Measurements from ENCODE around the gene PCDHGB3. TPM values are rescaled to one million over a fixed set of nuclear protein-coding genes. Genes with fewer than 3 reads are reported as not detected.

PCDHGB3 gene
- total and polyA plus RNA-seq, 10 of the 15 experiments (the other 5 are each of a cell fraction or from before 2014, with no cell fraction given), result 0.12 to 0.50 (median 0.20) TPM; not detected in 4

- Histone ChIP-seq H3K4me2 (ENCODE audit: control insufficient read depth, insufficient read depth) (peak within 1 kb of the TSS; percentile 79), H3K27ac (ENCODE audit: control insufficient read depth, insufficient read depth) (no peak within 1 kb of the TSS), H3K79me2 (ENCODE audit: control insufficient read depth, insufficient read depth, low read length) (no peaks in the 10 kb centered on the region), H4K20me1 (ENCODE audit: control insufficient read depth, insufficient read depth) (no peaks in the 10 kb centered on the region), H3K4me1 (ENCODE audit: control insufficient read depth, insufficient read depth, low read length) (peaks cover 4% of the 10 kb centered on the region; the same call in 1 of the 2 replicates), H3K9ac (ENCODE audit: control insufficient read depth, insufficient read depth, low read length) (peak within 1 kb of the TSS; percentile 64), H3K27me3 (replicated peaks in 1 of 2; ENCODE audit: control insufficient read depth in 2 of 2, insufficient read depth in 2 of 2, low read length in 1 of 2) (no peaks in the 10 kb centered on the region; a peak in 1 of 4 replicates), H3K36me3 (ENCODE audit: control insufficient read depth in 2 of 2, insufficient read depth in 2 of 2, low read length in 1 of 2) (no peaks in the 10 kb centered on the region), H3K9me3 (replicated peaks; ENCODE audit: control insufficient read depth, insufficient read depth, low read length) (peaks cover 15% of the 10 kb centered on the region; the same call in 2 of the 3 replicates), H2AFZ (ENCODE audit: control insufficient read depth, low read depth, low read length) (peak within 1 kb of the TSS; percentile 98), H3K4me3 (peak within 1 kb of the TSS; percentile 76)
- ChIA-PET SMC1A (ENCODE audit: uncharacterized antibody, unreplicated experiment) (interaction anchor here (0.7 to 2.8 kb wide), 29 partner anchors 8 to 926 kb away, joined by 3 to 41 read pairs (median 5); partner anchors contain the start of genes PCDHGA10, PCDHGA12, PCDHGB3 and PCDHGC3), CTCF (interaction anchor here (0.6 to 10.9 kb wide), 47 partner anchors 9 to 468 kb away, joined by 3 to 245 read pairs (median 4); partner anchors contain the start of genes PCDHGA10, PCDHGA12, PCDHGA6 and PCDHGB3), POLR2A (interaction anchor here (1.2 kb wide), 1 partner anchor 143 kb away, joined by 5 read pairs; no protein-coding TSS in a partner anchor), RAD21 (ENCODE audit: unreplicated experiment) (interaction anchor here (0.5 to 2.6 kb wide), 25 partner anchors 8 to 234 kb away, joined by 3 to 34 read pairs (median 5); partner anchors contain the start of genes PCDHB9, PCDHGA10, PCDHGA12 and PCDHGB3)
- in situ Hi-C loops (cut with MboI) (no loop called here), intact Hi-C loops (cut with micrococcal nuclease; ENCODE audit: unreplicated experiment) (loop anchor here (1.0 to 2.0 kb wide), 4 partner anchors 54 to 137 kb away; partner anchors contain the start of gene PCDHGC3)
- TSS peak; percentile 63 for BruUV-seq (replicated peaks)
- ATAC-seq, result peak; percentile 77
- 10% methylated on average over 42 of the region's 42 CpGs for WGBS (ENCODE audit: insufficient coverage, insufficient replicate concordance, low lambda C conversion rate, missing lambda C conversion rate)
- peak; percentile 57 for FAIRE-seq
- DNase-seq (ENCODE audit: low read depth, low spot score), result peak; percentile 37
- TF ChIP-seq EGR1 (IDR thresholded peaks at IDR 0.05; ENCODE audit: borderline replicate concordance in 1 of 2, low read depth in 2 of 2, low read length in 2 of 2), result peak in 1 of 2 experiments; percentile 61; a peak in 1 of 3 replicates
- peak; percentile 25; the same call in 1 of the 2 replicates for TF ChIP-seq RB1 (IDR thresholded peaks at IDR 0.05; ENCODE audit: borderline replicate concordance)
- no peak for TF ChIP-seq ZBTB11 (CRISPR knock-in tag; IDR thresholded peaks at IDR 0.05)
- TF ChIP-seq SUZ12 (IDR thresholded peaks at IDR 0.05; ENCODE audit: unreplicated experiment), result no peak
- 0 out of 2 replicates have a peak, but pooled peaks have one; percentile 16 for TF ChIP-seq CBFB (IDR thresholded peaks at IDR 0.05; ENCODE audit: low read depth)
- TF ChIP-seq ETV6 (conservative IDR thresholded peaks at IDR 0.05 in 1 of 2, IDR thresholded peaks at IDR 0.05 in 1 of 2; ENCODE audit: borderline replicate concordance in 1 of 2, low read depth in 1 of 2), result 0 out of 4 replicates have a peak, but pooled peaks of 1 of the 2 experiments have one; percentile 8
- no peak for TF ChIP-seq IRF5 (IDR thresholded peaks at IDR 0.05; ENCODE audit: borderline replicate concordance)
- peak; percentile 84; the same call in 1 of the 2 replicates for TF ChIP-seq CBX5 (IDR thresholded peaks at IDR 0.05; ENCODE audit: low read depth)
- 0 out of 2 replicates have a peak, but pooled peaks have one; percentile 56 for TF ChIP-seq SMARCA5 (IDR thresholded peaks at IDR 0.05)
- peak; percentile 75; the same call in 1 of the 2 replicates for TF ChIP-seq ZNF24 (IDR thresholded peaks at IDR 0.05)
- TF ChIP-seq CREB1 (IDR thresholded peaks at IDR 0.05; ENCODE audit: low read depth), result 0 out of 2 replicates have a peak, but pooled peaks have one; percentile 37
- peak; percentile 76 for TF ChIP-seq RUNX3 (IDR thresholded peaks at IDR 0.05; ENCODE audit: low read length)
- peak; percentile 62 for TF ChIP-seq SMC3 (IDR thresholded peaks at IDR 0.05; ENCODE audit: borderline replicate concordance, low read length)
- TF ChIP-seq EZH2 (IDR thresholded peaks at IDR 0.05; ENCODE audit: borderline replicate concordance, control insufficient read depth, low read depth, low read length), result no peak
- TF ChIP-seq RELB (IDR thresholded peaks at IDR 0.05; ENCODE audit: low read depth), result peak; percentile 49; the same call in 1 of the 2 replicates
Measured at GRCh38 chr5:141420855-141421488, 50.9 kb downstream of the PCDHGB3 start, which contains the start of gene PCDHGA11. Gene PCDHGA11, plus strand, starts transcription at chr5:141421051. Its CDS starts 177 bp downstream, at chr5:141421228.
